Activated CD4-positive, alpha-beta T cell treated with anti-CD3 and anti-CD28 coated beads, Interleukin-2, amount 10 ng/mL, durations not matched to agents 24 days and 14 days (primary cell): ENCODE data around the gene WDR37. TPM values are rescaled to one million over a fixed set of nuclear protein-coding genes. Genes with fewer than 3 reads are reported as not detected.
"Not testable (repeated sequence)": the region's sequence is repeated elsewhere in the genome, so short reads cannot be mapped to it uniquely, and the experiment has no call there.

Source experiments
- DNase-seq: peaks from one replicate; pipeline ENCODE4 v3.0.0; 2022
- H3K27ac Mint-ChIP-seq: one replicate; pipeline ENCODE4 v1.8.0; 2022; ENCODE audit warnings: mild to moderate bottlenecking, mixed read lengths
- H3K27me3 Mint-ChIP-seq: one replicate; pipeline ENCODE4 v1.8.0; 2022; ENCODE audit warnings: mixed read lengths
- H3K36me3 Mint-ChIP-seq: one replicate; pipeline ENCODE4 v1.8.0; 2022; ENCODE audit warnings: low read depth, mild to moderate bottlenecking, mixed read lengths
- H3K4me1 Mint-ChIP-seq: one replicate; pipeline ENCODE4 v1.8.0; 2021; ENCODE audit warnings: mixed read lengths
- H3K4me3 Mint-ChIP-seq: one replicate; pipeline ENCODE4 v1.8.0; 2022; ENCODE audit warnings: mild to moderate bottlenecking, moderate library complexity, mixed read lengths
- H3K9me3 Mint-ChIP-seq: one replicate; pipeline ENCODE4 v1.8.0; 2021; ENCODE audit warnings: mixed read lengths
- intact Hi-C: fragments of 100-400 bp; cut with micrococcal nuclease; formaldehyde crosslinking; loops from one replicate; pipeline ENCODE4 v1.15.1; 2023
- total RNA-seq: library from RNA; stranded (reverse); gene quantifications from 2 replicates; pipeline ENCODE4 v1.2.3, GENCODE V29; 2022

WDR37 gene
- 17.4 and 18.1 TPM in 2 replicates for total RNA-seq

- peak within 1 kb of the TSS; percentile 92 for H3K4me3 Mint-ChIP-seq
- H3K36me3 Mint-ChIP-seq: peaks cover 47% of the 10 kb centered on the region
- peak within 1 kb of the TSS; percentile 93 for H3K27ac Mint-ChIP-seq
- H3K27me3 Mint-ChIP-seq: no peaks in the 10 kb centered on the region
- H3K9me3 Mint-ChIP-seq: no peaks in the 10 kb centered on the region
- peak; percentile 97 for DNase-seq
- peaks cover 70% of the 10 kb centered on the region for H3K4me1 Mint-ChIP-seq
- intact Hi-C loops: loop anchor here (1.0 to 5.0 kb wide), 4 partner anchors 8 to 125 kb away; partner anchors contain the start of genes GTPBP4 and LARP4B
Measured at GRCh38 chr10:1056326-1057105, at the start of gene WDR37. WDR37 (plus strand) TSS chr10:1056385; CDS start chr10:1072156, 15,771 bp downstream.

- H3K4me1 Mint-ChIP-seq: peaks cover 24% of the 10 kb centered on the region
- H3K4me3 Mint-ChIP-seq: no peak overlapping the region
- intact Hi-C loops: no loop called here
- no peak for DNase-seq
- H3K36me3 Mint-ChIP-seq: peaks cover 92% of the 10 kb centered on the region
- H3K9me3 Mint-ChIP-seq: peaks cover 17% of the 10 kb centered on the region
- H3K27me3 Mint-ChIP-seq: no peaks in the 10 kb centered on the region
- no peak overlapping the region for H3K27ac Mint-ChIP-seq
Measured at GRCh38 chr10:1006573-1006972, 49.6 kb upstream of the WDR37 start.

GRCh38 chr10:1007583-1007982 is 48.6 kb upstream of the WDR37 start:
- no peak for DNase-seq
- Mint-ChIP-seq H3K36me3 (peaks cover 92% of the 10 kb centered on the region), H3K4me3 (no peak overlapping the region), H3K9me3 (peaks cover 12% of the 10 kb centered on the region), H3K27me3 (no peaks in the 10 kb centered on the region), H3K27ac (peak overlapping the region; percentile 60), H3K4me1 (peaks cover 24% of the 10 kb centered on the region)
- intact Hi-C loops: no loop called here

- intact Hi-C loops: no loop called here
- Mint-ChIP-seq H3K4me1 (peaks cover 21% of the 10 kb centered on the region), H3K36me3 (peaks cover 90% of the 10 kb centered on the region), H3K27me3 (no peaks in the 10 kb centered on the region), H3K4me3 (peak overlapping the region; percentile 53), H3K9me3 (peaks cover 4% of the 10 kb centered on the region), H3K27ac (peak overlapping the region; percentile 97)
- no peak for DNase-seq
Measured at GRCh38 chr10:1009071-1009494, 47.1 kb upstream of the WDR37 start.

- peak overlapping the region; percentile 59 for H3K4me3 Mint-ChIP-seq
- intact Hi-C loops: loop anchor here (1.0 kb wide), 2 partner anchors 22 to 38 kb away; partner anchors contain the start of gene GTPBP4
Measured at GRCh38 chr10:1009947-1010346, 46.2 kb upstream of the WDR37 start.

GRCh38 chr10:1010703-1011102 is 45.5 kb upstream of the WDR37 start:
- H3K9me3 Mint-ChIP-seq: peaks cover 4% of the 10 kb centered on the region
- intact Hi-C loops: loop anchor here (1.0 kb wide), 2 partner anchors 22 to 38 kb away; partner anchors contain the start of gene GTPBP4
- no peaks in the 10 kb centered on the region for H3K27me3 Mint-ChIP-seq
- H3K4me3 Mint-ChIP-seq: peak overlapping the region; percentile 51
- H3K4me1 Mint-ChIP-seq: peaks cover 21% of the 10 kb centered on the region
- DNase-seq: no peak
- peak overlapping the region; percentile 97 for H3K27ac Mint-ChIP-seq
- peaks cover 88% of the 10 kb centered on the region for H3K36me3 Mint-ChIP-seq

More at GRCh38 chr10:1009947-1010346, 46.2 kb upstream of the WDR37 start:
- peaks cover 21% of the 10 kb centered on the region for H3K4me1 Mint-ChIP-seq
- not testable (repeated sequence) for H3K9me3 Mint-ChIP-seq, H3K27me3 Mint-ChIP-seq, DNase-seq
- H3K36me3 Mint-ChIP-seq: peaks cover 92% of the 10 kb centered on the region
- H3K27ac Mint-ChIP-seq: peak overlapping the region; percentile 97

GRCh38 chr10:1011696-1012095 is 44.5 kb upstream of the WDR37 start:
- Mint-ChIP-seq H3K27me3 (no peaks in the 10 kb centered on the region), H3K36me3 (peaks cover 87% of the 10 kb centered on the region), H3K9me3 (peaks cover 4% of the 10 kb centered on the region), H3K4me1 (peaks cover 21% of the 10 kb centered on the region), H3K27ac (peak overlapping the region; percentile 97), H3K4me3 (no peak overlapping the region)
- no peak for DNase-seq
- intact Hi-C loops: no loop called here

GRCh38 chr10:1015688-1016087 is 40.5 kb upstream of the WDR37 start:
- Mint-ChIP-seq H3K4me3 (no peak overlapping the region), H3K27me3 (no peaks in the 10 kb centered on the region), H3K27ac (no peak overlapping the region), H3K4me1 (peaks cover 7% of the 10 kb centered on the region), H3K9me3 (no peaks in the 10 kb centered on the region), H3K36me3 (peaks cover 78% of the 10 kb centered on the region)
- DNase-seq: no peak
- intact Hi-C loops: no loop called here

- H3K9me3 Mint-ChIP-seq: no peaks in the 10 kb centered on the region
- H3K36me3 Mint-ChIP-seq: peaks cover 54% of the 10 kb centered on the region
- H3K27me3 Mint-ChIP-seq: no peaks in the 10 kb centered on the region
- H3K4me1 Mint-ChIP-seq: no peaks in the 10 kb centered on the region
- H3K27ac Mint-ChIP-seq: no peak overlapping the region
- H3K4me3 Mint-ChIP-seq: no peak overlapping the region
- intact Hi-C loops: no loop called here
- no peak for DNase-seq
Measured at GRCh38 chr10:1019362-1019761, 36.8 kb upstream of the WDR37 start.

- Mint-ChIP-seq H3K4me1 (no peaks in the 10 kb centered on the region), H3K4me3 (no peak overlapping the region), H3K27me3 (no peaks in the 10 kb centered on the region), H3K36me3 (peaks cover 53% of the 10 kb centered on the region), H3K27ac (no peak overlapping the region), H3K9me3 (no peaks in the 10 kb centered on the region)
- intact Hi-C loops: no loop called here
- no peak for DNase-seq
Measured at GRCh38 chr10:1020460-1020859, 35.7 kb upstream of the WDR37 start.

GRCh38 chr10:1020958-1021357 is 35.2 kb upstream of the WDR37 start:
- no peaks in the 10 kb centered on the region for H3K27me3 Mint-ChIP-seq
- no peak for DNase-seq
- peak overlapping the region; percentile 51 for H3K27ac Mint-ChIP-seq
- no peaks in the 10 kb centered on the region for H3K4me1 Mint-ChIP-seq
- no peak overlapping the region for H3K4me3 Mint-ChIP-seq
- peaks cover 51% of the 10 kb centered on the region for H3K36me3 Mint-ChIP-seq
- intact Hi-C loops: no loop called here
- H3K9me3 Mint-ChIP-seq: no peaks in the 10 kb centered on the region

GRCh38 chr10:1022413-1022812 is 33.8 kb upstream of the WDR37 start:
- H3K9me3 Mint-ChIP-seq: no peaks in the 10 kb centered on the region
- intact Hi-C loops: loop anchor here (2.0 kb wide), 1 partner anchor 14 kb away; no protein-coding TSS in a partner anchor

GRCh38 chr10:1024103-1024502 is 32.1 kb upstream of the WDR37 start:
- Mint-ChIP-seq H3K4me3 (no peak overlapping the region), H3K4me1 (no peaks in the 10 kb centered on the region), H3K36me3 (peaks cover 34% of the 10 kb centered on the region), H3K27ac (no peak overlapping the region), H3K27me3 (no peaks in the 10 kb centered on the region), H3K9me3 (no peaks in the 10 kb centered on the region)
- intact Hi-C loops: no loop called here
- no peak for DNase-seq

More at GRCh38 chr10:1022413-1022812, 33.8 kb upstream of the WDR37 start:
- Mint-ChIP-seq H3K4me1 (no peaks in the 10 kb centered on the region), H3K4me3 (no peak overlapping the region), H3K27ac (no peak overlapping the region), H3K27me3 (no peaks in the 10 kb centered on the region), H3K36me3 (peaks cover 41% of the 10 kb centered on the region)
- DNase-seq: no peak

GRCh38 chr10:1025683-1026082 is 30.5 kb upstream of the WDR37 start, which contains the start of gene IDI2:
IDI2 (minus strand) TSS chr10:1025859; CDS start chr10:1024723, 1,136 bp downstream.
- Mint-ChIP-seq H3K27ac (no peak within 1 kb of the TSS), H3K27me3 (no peaks in the 10 kb centered on the region), H3K9me3 (no peaks in the 10 kb centered on the region), H3K4me3 (no peak within 1 kb of the TSS), H3K4me1 (no peaks in the 10 kb centered on the region), H3K36me3 (peaks cover 22% of the 10 kb centered on the region)
- no peak for DNase-seq
- intact Hi-C loops: no loop called here
